GM21576 (cell line): ENCODE results near the gene SMPX.

Experiments used
- ATAC-seq: cut with Tn5 transposase; IDR thresholded peaks from one replicate; pipeline ENCODE4 v1.9.1; 2021; ENCODE audit warnings: mild to moderate bottlenecking, moderate library complexity; ENCODE audit not compliant: unreplicated experiment

The SMPX gene

DNA sequence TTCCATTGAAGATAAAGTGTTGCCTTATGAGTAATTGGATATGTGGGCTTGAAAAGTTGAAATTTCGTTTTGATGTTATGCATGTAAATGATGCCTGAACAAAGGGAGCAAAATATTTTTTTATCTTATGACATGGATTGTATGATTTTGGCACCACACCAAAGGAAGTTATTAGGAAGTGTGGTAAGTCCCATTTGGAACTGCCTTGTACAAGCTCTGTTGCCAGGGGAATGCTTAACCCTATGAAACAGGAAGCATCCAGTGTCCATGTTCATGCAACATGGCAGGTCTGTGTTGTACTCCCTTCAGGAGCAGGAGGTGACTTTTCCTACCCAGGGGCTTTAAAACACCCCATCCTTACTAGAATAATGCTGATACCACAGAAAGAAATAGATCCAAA, 13.2 kb downstream of the SMPX start:
- ATAC-seq, result no peak

DNA sequence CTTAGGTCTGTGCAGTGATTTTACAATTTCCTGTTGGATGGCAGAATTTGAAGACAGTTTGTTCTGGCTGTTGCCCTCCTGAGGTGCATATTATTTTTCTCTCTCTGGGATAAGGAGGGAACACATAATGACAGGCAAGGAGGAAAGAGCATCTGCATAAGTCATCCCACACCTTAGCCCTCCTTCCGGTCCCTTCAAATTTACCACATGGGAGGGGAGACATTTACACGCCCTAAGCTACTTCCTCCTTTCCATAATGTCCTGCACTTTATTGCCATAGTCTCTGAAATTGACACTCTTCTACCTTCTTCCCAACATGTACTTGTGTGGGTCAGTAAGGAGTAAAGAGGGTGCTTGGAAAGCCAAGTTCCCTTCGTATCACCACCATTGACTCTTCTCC, 13.9 kb downstream of the SMPX start:
- ATAC-seq, result no peak

GRCh38 chrX:21741869-21742701, 15.8 kb downstream of the SMPX start:
- ATAC-seq, result no peak

GRCh38 chrX:21741364-21741763, 16.6 kb downstream of the SMPX start:
- ATAC-seq, result no peak

- ATAC-seq, result no peak
Observed at GRCh38 chrX:21740329-21741274, 17.3 kb downstream of the SMPX start.

DNA sequence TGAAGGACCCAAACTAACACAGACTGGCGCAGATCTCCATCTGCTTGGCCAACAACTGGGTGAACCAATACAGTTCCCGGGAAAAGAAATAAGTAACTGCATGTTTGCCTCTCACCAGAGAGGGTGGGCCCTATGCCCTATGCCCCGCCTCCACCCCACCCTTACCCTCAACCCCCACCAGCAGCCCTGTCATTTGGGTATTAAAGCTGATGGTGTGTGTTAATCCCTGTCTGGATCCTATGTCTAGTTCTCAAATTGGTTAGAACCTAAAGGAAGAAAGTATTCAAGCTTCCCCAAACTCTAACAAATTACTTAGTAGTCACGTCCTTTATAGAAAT, 19.0 kb downstream of the SMPX start:
- no peak for ATAC-seq

DNA sequence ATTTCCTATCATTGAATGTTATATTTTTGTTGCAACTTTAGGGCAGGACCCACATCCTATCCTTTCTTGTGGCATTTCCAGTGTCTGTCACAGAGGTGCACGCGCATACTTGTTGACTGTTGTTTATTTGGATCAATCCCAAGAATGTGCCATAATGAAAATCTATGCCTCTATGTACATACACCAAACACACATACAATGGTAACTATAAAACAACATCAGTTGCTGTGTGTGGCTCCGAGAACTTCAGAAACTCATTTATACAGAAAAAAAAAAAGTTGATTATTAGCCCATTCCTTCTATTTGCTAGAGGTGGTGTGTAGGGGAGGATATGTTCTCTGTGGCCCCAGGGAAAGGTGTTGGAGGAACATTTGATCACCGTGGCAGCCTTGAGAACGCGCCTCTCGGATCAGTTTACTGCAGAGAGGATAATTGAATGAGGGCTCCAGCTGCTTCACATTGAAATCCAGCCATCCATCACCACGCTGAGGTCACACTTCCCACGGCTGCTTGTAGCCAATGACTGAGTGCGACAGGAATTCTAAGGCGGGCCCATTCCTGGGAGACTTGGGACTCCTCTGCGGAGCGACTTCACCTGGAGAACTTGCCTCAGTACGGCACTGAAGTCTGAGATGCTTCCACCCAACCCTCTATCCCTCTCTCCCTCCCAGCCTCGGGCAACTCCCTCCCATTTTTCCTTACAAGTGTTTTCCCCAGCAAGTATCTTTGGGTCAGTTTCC, 19.5 kb downstream of the SMPX start:
- no peak for ATAC-seq

DNA sequence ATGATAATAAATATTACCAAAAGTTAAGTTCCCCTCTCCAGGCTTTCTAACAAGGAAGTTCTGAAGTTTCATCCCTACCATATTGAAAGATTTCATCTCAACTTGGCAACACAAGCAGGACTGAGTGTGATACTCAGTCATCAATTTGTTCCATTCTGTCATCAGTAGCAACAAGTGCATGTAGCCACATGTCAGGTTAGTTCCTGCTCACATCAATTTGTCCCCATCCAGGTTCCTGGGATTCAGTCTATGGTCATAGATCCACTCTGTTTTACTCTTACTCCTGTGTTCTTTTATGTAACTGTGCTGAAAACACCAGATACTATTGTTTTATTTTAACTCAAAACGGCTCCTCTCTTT, 22.2 kb downstream of the SMPX start:
- ATAC-seq, result no peak

DNA sequence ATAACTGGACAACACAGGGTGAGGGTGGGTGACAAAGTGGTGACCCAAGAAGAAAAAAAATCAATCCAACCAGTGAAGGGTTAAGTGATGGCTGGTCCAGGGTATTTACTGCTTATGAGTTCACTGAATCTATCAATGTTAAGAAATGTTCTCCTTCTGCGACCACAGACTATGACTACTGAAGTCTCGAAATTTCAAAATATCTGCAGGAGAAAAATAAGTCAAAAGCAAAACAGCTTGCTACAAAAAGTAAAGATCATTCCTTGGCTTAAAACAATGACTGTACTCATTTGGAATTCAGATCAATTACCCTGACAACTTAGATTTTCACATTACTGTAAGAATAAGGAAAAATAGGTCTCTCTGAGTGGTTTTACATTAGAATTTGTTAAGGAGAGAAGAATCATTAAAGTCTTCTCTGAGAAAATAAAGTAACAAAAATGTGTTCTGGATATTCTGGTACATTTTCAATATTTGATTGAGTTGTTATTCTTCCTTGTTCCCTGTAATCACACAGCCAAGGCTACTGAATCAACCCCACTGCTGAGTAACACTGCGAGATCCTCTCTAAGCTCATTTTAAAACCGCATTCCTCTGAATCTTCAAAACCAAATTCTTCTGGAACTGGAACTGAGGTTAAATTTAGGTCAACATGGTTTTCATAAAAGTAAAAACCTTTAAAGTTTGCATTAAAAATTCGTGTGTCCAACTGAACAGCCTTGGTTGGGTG, 22.7 kb downstream of the SMPX start:
- ATAC-seq, result no peak

DNA sequence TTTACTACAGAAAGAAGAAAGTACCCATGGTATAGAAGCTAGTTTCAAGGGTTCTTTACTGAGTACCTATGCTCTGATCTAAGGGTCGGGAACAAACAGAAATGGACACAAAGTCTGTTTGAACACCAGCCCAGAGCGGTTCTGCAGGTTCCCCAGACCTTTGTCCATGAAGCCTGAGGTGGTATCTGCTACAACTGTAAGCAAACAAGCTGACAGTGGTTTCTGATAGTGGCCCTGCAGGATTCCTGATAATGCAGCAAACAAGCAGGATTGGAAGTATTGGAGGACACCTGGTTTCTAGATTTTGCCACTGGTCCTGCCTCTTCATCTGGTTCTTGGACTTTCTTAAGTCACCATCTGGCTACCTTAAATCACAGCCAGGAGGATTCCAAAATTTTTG, 23.7 kb downstream of the SMPX start:
- no peak for ATAC-seq

DNA sequence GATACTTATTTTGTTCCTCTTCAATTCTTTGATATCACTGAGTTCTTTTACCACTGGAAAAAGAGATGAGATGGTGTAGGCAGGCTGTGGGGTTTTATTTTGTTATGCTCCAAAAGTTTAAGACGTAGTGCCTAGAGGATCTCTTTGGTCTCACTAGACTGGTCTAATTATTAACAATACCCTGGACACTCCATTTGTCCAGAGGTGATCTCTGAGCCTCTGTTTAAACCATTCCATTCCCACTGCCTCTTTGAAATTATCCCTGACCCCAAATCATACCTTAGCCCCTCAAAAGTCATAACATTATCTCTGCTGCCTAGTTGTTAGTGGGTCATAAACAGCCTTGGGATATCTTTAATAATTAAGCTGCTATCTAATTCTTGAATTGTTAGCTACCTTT, 24.2 kb downstream of the SMPX start:
- ATAC-seq, result no peak

GRCh38 chrX:21730026-21730425, 27.9 kb downstream of the SMPX start:
- no peak for ATAC-seq

- no peak for ATAC-seq
Observed at GRCh38 chrX:21728276-21728968, 29.5 kb downstream of the SMPX start.

- no peak for ATAC-seq
Observed at GRCh38 chrX:21725916-21726315, 32.0 kb downstream of the SMPX start.

DNA sequence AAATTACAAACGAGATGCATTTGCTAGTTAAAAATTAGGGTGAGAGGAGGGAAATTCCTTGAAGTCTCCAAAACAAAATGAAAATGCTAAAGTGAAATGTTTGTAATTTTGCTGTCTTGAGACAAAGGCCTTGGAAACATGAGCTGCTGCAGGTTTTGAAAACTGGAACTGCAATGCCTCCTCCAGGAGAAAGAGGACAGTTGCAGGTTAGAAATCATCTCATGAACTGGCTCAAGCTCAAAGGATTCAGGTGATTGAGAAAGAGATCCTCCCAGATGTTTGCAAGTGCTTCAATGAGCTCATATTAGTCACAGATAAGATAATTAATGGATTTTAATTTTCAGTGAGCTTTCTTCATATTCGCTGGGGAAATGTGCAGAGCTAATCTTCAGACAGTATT, 32.4 kb downstream of the SMPX start:
- no peak for ATAC-seq

DNA sequence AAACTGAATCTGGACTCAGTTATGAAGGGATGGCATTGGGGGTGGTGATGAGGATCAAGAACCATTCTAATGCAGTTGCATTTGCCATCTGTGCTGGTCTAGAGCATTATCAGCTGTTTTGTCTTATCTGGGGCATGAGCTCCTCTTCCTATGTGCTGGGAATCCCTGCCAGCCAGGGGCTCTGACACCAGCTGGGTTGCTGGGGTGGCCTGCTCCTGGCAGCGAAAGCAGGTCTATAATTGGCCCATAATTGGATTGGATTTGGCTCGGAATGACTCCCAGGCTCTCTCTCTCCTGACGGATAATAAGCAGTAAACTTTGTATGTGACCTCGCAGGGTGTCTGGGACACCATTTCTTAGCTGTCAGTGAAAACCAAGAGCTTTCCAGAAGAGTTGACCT, 34.1 kb downstream of the SMPX start:
- ATAC-seq, result no peak

- ATAC-seq, result no peak
Observed at GRCh38 chrX:21723084-21723483, 34.8 kb downstream of the SMPX start.

GRCh38 chrX:21721195-21721594, 36.7 kb downstream of the SMPX start:
- ATAC-seq, result no peak

- no peak for ATAC-seq
Observed at GRCh38 chrX:21718575-21718974, 39.3 kb downstream of the SMPX start.

- no peak for ATAC-seq
Observed at GRCh38 chrX:21717802-21718201, 40.1 kb downstream of the SMPX start.
